Kidney (tissue), 14 donors: Measurements from ENCODE around the gene SLC7A8. TPM values are rescaled to one million over a fixed set of nuclear protein-coding genes. Genes with fewer than 3 reads are reported as not detected.

Source experiments
- DNase-seq, 5 donors: peaks; one replicate each; pipeline ENCODE4 v3.0.0-alpha.2; 2013 to 2020
- FAIRE-seq: peaks from 2 replicates; lab custom pipeline; 2012; peaks lifted over from hg19 to GRCh38; lab: Jason Lieb, UNC
- H3K27ac ChIP-seq, 2 donors: one replicate each; pipeline ENCODE4 v1.7.0; 2013; ENCODE audit warnings: low read depth in 2 of 2, low read length in 2 of 2, inconsistent platforms in 1 of 2
- H3K27me3 ChIP-seq: one replicate; pipeline ENCODE4 v1.7.1; 2013; ENCODE audit warnings: low read length, inconsistent platforms; ENCODE audit not compliant: control insufficient read depth, insufficient read depth
- H3K36me3 ChIP-seq, 3 donors: one replicate each; pipeline versions ENCODE4 v1.7.0 to v1.7.1; 2013; ENCODE audit warnings: low read length in 3 of 3, control low read depth in 1 of 3, inconsistent platforms in 1 of 3; ENCODE audit not compliant: insufficient read depth in 3 of 3, control insufficient read depth in 2 of 3
- H3K4me1 ChIP-seq, 3 donors: one replicate each; pipeline versions ENCODE4 v1.7.0 to v1.7.1; 2013; ENCODE audit warnings: low read length in 3 of 3, inconsistent platforms in 1 of 3, low read depth in 1 of 3; ENCODE audit not compliant: control insufficient read depth in 2 of 3, insufficient read depth in 2 of 3
- H3K4me3 ChIP-seq, 3 donors: one replicate each; pipeline versions ENCODE4 v1.7.0 to v1.8.1; 2013; ENCODE audit warnings: low read length in 3 of 3, control low read depth in 1 of 3, inconsistent platforms in 1 of 3
- H3K9ac ChIP-seq, 3 donors: one replicate each; pipeline versions ENCODE4 v1.7.0 to v1.7.1; 2013; ENCODE audit warnings: low read length in 3 of 3, control low read depth in 1 of 3, inconsistent platforms in 1 of 3
- H3K9me3 ChIP-seq, 3 donors: one replicate each; pipeline versions ENCODE4 v1.7.0 to v1.7.1; 2013; ENCODE audit warnings: low read length in 3 of 3, control low read depth in 1 of 3, inconsistent platforms in 1 of 3; ENCODE audit not compliant: control insufficient read depth in 2 of 3, insufficient read depth in 1 of 3
- CTCF ChIP-seq: IDR thresholded peaks from 3 replicates; pipeline ENCODE4 v1.5.1; 2012; ENCODE audit warnings: mild to moderate bottlenecking, moderate library complexity, borderline replicate concordance; ENCODE audit not compliant: insufficient read depth; ENCODE audit errors: extremely low read depth
- intact Hi-C: fragments of 100-400 bp; cut with DNase I; formaldehyde crosslinking; loops from one replicate; pipeline ENCODE4 v1.11.1; 2022
- polyA plus RNA-seq: library from polyadenylated mRNA; stranded (reverse); fragments of 350-450 nt; fragmentation: Illumina TruSeq; extraction: RNeasy Lipid Tissue Mini Kit (QIAGEN cat#74804); gene quantifications from one replicate; pipeline ENCODE4 v1.2.3, GENCODE V29; 2014; ENCODE audit warnings: low read depth, low replicate concordance; ENCODE audit not compliant: insufficient read depth
- total RNA-seq: library from RNA; stranded (reverse); fragmentation: NEBNext Ultra II Directional; extraction: Animal tissue kit (Norgen Biotek cat#: 25700); gene quantifications from one replicate; pipeline ENCODE4 v1.2.1, GENCODE V29; 2021
- donor health status: control.
- donor health status: control.
- donor health status: control.
- donor health status: control.
- donor health status: control.
- donor health status: DM: yes; HTN: yes; CAD: no.
- donor health status: Normal renal cell carcinoma (clear cell type).

SLC7A8 gene
- total and polyA plus RNA-seq, 2 donors from 2014 or later, result 22.9 to 210 TPM

DNA sequence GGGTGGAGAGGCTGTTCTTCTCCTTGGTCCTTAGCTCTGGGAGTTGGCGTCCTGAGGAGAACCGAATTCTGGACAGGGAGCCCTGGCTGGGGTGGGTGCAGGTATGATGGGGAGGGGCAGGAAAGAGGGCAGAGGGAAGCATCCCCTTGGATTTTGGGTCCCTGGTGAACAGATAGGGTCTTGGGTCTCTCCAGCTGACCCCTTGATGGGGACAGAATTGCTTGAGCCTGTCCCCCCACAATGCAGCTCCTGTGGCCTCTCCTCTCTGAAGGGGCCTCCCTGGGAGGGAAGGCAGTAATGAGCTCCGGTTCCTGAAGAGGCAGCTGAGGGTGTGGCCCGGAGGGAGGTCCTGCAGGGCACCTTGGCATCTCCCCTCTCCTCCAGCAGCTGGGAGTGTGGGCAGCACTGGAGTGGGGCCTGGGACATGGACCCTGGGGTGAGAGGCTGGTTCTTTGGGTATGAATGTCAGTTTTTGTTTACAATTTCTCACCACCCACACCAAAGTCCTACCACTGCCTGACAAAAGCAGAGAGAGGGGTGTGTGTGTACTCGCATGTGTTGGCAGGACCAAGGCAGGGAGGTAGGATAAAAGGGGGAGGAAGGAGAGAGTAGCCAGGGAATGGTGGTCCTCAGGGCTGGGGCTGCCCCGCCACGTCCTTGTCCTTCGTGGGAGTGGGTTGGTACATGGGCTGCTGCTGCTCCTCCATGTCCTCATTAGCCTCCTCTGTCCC, 56.7 kb downstream of the SLC7A8 start:
- no peak for DNase-seq
- intact Hi-C loops, result no loop called here
- no peak for FAIRE-seq

GRCh38 chr14:23125933-23126524, 57.4 kb downstream of the SLC7A8 start:
- H3K4me1 ChIP-seq, result peaks cover 3 to 10% (median 5%) of the 10 kb centered on the region in 3 donors
- intact Hi-C loops, result no loop called here
- no peak for DNase-seq
- FAIRE-seq, result no peak
- H3K9me3 ChIP-seq, result no peaks in the 10 kb centered on the region
- no peak overlapping the region for H3K9ac ChIP-seq
- TF ChIP-seq CTCF, result no peak
- H3K36me3 ChIP-seq, result peaks cover 0 to 23% (median 20%) of the 10 kb centered on the region in 3 donors
- no peaks in the 10 kb centered on the region for H3K27me3 ChIP-seq
- H3K4me3 ChIP-seq, result no peak overlapping the region
- no peak overlapping the region for H3K27ac ChIP-seq

More for the DNA sequence above, 56.7 kb downstream of the SLC7A8 start:
- no peak overlapping the region for H3K9ac ChIP-seq
- H3K9me3 ChIP-seq, result no peaks in the 10 kb centered on the region
- no peak overlapping the region for H3K27ac ChIP-seq
- H3K36me3 ChIP-seq, result peaks cover 0 to 23% (median 23%) of the 10 kb centered on the region in 3 donors
- peaks cover 0 to 5% (median 2%) of the 10 kb centered on the region in 3 donors for H3K4me1 ChIP-seq
- no peak overlapping the region for H3K4me3 ChIP-seq
- no peak for TF ChIP-seq CTCF
- no peaks in the 10 kb centered on the region for H3K27me3 ChIP-seq

GRCh38 chr14:23125011-23125410, 58.4 kb downstream of the SLC7A8 start:
- no peak overlapping the region for H3K9ac ChIP-seq
- FAIRE-seq, result no peak
- H3K4me1 ChIP-seq, result peaks cover 5 to 8% (median 5%) of the 10 kb centered on the region in 3 donors
- H3K27me3 ChIP-seq, result no peaks in the 10 kb centered on the region
- no peaks in the 10 kb centered on the region for H3K9me3 ChIP-seq
- H3K27ac ChIP-seq, result no peak overlapping the region
- H3K36me3 ChIP-seq, result peaks cover 0 to 22% (median 19%) of the 10 kb centered on the region in 3 donors
- no peak for TF ChIP-seq CTCF
- no peak for DNase-seq
- H3K4me3 ChIP-seq, result no peak overlapping the region
- intact Hi-C loops, result no loop called here
